Muscle of leg (tissue), 16 donors: ENCODE measurements around the gene OR11G2. TPM values are rescaled to one million over a fixed set of nuclear protein-coding genes. Genes with fewer than 3 reads are reported as not detected.
"Not testable (repeated sequence)": the region's sequence is repeated elsewhere in the genome, so short reads cannot be mapped to it uniquely, and the experiment has no call there.

ENCODE experiments used
- DNase-seq: peaks from one replicate; pipeline ENCODE4 v3.0.0; 2013
- H3K27ac ChIP-seq: one replicate; pipeline ENCODE4 v1.5.1; 2013; ENCODE audit warnings: mild to moderate bottlenecking, low read length, control low read depth
- H3K27me3 ChIP-seq: one replicate; pipeline ENCODE4 v1.6.1; 2013; ENCODE audit warnings: low read length; ENCODE audit not compliant: control insufficient read depth, insufficient read depth
- H3K36me3 ChIP-seq: one replicate; pipeline ENCODE4 v1.6.1; 2013; ENCODE audit warnings: low read length; ENCODE audit not compliant: control insufficient read depth, insufficient read depth
- H3K4me1 ChIP-seq: one replicate; pipeline ENCODE4 v1.6.1; 2013; ENCODE audit warnings: low read length; ENCODE audit not compliant: control insufficient read depth, insufficient read depth
- H3K4me3 ChIP-seq: one replicate; pipeline ENCODE4 v1.5.1; 2013; ENCODE audit warnings: low read length, control low read depth
- H3K9me3 ChIP-seq: replicated peaks from 2 replicates; pipeline ENCODE4 v1.6.1; 2013; ENCODE audit warnings: low read depth, low read length; ENCODE audit not compliant: control insufficient read depth
- WGBS: methylation state at CpG from one replicate; pipeline ENCODE4 v1.1.5; 2013; ENCODE audit warnings: missing lambda C conversion rate; ENCODE audit not compliant: insufficient coverage; 5-methylcytosine and 5-hydroxymethylcytosine counted together
- long read RNA-seq, 11 donors: transcript quantifications; one replicate each; lab custom pipeline, GENCODE V29; 2026
- polyA plus RNA-seq, 8 donors: library from polyadenylated mRNA; unstranded; fragments of 120-200 nt; gene quantifications; one replicate each; pipeline versions ENCODE4 v1.2.1 to v1.2.3, GENCODE V29; 2013; ENCODE audit warnings: inconsistent platforms in 1 of 8, low replicate concordance in 1 of 8; ENCODE audit not compliant: insufficient read length in 8 of 8, insufficient read depth in 1 of 8
- total RNA-seq: library from RNA; stranded (reverse); fragments of 120-200 nt; gene quantifications from one replicate; pipeline ENCODE4 v1.2.4, GENCODE V29; 2013

Gene OR11G2, protein sequence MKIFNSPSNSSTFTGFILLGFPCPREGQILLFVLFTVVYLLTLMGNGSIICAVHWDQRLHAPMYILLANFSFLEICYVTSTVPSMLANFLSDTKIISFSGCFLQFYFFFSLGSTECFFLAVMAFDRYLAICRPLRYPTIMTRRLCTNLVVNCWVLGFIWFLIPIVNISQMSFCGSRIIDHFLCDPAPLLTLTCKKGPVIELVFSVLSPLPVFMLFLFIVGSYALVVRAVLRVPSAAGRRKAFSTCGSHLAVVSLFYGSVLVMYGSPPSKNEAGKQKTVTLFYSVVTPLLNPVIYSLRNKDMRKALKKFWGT
- not detected for total RNA-seq
- polyA plus RNA-seq = not detected
- long read RNA-seq, donor 1 = 0 reads
- long read RNA-seq, donor 2 = 0 reads
- long read RNA-seq, donor 3 = 0 reads
- long read RNA-seq, donor 4, partial matches to known transcripts = 0 of 1 reads
- long read RNA-seq, donor 4, other reads (novel, unspliced or antisense) = 0 of 1 reads
- long read RNA-seq, donor 5 = 0 reads
- long read RNA-seq, donor 6 = 0 reads
- long read RNA-seq, donor 7 = 0 reads
- long read RNA-seq, donor 8 = 0 reads
- long read RNA-seq, donor 9 = 0 reads
- long read RNA-seq, donor 10 = 0 reads
- long read RNA-seq, donor 11 = 0 reads

DNA sequence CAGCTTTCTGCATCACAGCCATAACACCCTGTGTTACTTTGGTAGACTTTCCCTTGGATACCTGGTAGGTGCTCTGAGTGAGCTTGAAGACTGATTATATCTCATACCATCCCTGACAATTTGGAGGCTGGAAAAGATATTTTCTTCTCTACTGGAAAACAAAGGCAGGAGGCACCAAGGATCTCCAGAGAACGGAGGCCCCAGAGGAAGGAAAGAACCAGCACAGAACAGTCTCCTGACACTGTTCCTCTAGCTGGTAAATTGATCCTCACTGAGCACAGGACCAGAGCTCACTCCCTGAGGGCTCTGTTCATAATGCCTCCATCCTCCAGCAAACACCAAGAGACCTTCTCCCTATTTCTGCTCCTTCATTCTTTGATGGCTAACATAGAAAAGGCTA lies at the start of gene OR11G2:
TSS of gene OR11G2 (plus strand) at position 301 of the 400 bp plus-strand sequence. CDS start 6,542 bp downstream, outside the sequence.
- H3K4me1 ChIP-seq = no peaks in the 10 kb centered on the region
- H3K4me3 ChIP-seq = no peak within 1 kb of the TSS
- H3K9me3 ChIP-seq = peaks cover 26% of the 10 kb centered on the region
- no peaks in the 10 kb centered on the region for H3K36me3 ChIP-seq
- no peaks in the 10 kb centered on the region for H3K27me3 ChIP-seq
- DNase-seq = no peak
- H3K27ac ChIP-seq = no peak within 1 kb of the TSS
- WGBS = 57% methylated on average over 1 of the region's 1 CpG

DNA sequence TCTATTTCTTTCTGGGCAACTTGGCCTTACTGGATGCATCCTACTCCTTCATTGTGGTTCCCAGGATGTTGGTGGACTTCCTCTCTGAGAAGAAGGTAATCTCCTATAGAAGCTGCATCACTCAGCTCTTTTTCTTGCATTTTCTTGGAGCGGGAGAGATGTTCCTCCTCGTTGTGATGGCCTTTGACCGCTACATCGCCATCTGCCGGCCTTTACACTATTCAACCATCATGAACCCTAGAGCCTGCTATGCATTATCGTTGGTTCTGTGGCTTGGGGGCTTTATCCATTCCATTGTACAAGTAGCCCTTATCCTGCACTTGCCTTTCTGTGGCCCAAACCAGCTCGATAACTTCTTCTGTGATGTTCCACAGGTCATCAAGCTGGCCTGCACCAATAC lies 46.8 kb upstream of the OR11G2 start:
- no peak overlapping the region for H3K4me3 ChIP-seq
- no peak overlapping the region for H3K27ac ChIP-seq
- DNase-seq = no peak
- peaks cover 10% of the 10 kb centered on the region for H3K9me3 ChIP-seq
- no peaks in the 10 kb centered on the region for H3K36me3 ChIP-seq
- WGBS = 27% methylated on average over 5 of the region's 7 CpGs
- H3K4me1 ChIP-seq = no peaks in the 10 kb centered on the region
- no peaks in the 10 kb centered on the region for H3K27me3 ChIP-seq

DNA sequence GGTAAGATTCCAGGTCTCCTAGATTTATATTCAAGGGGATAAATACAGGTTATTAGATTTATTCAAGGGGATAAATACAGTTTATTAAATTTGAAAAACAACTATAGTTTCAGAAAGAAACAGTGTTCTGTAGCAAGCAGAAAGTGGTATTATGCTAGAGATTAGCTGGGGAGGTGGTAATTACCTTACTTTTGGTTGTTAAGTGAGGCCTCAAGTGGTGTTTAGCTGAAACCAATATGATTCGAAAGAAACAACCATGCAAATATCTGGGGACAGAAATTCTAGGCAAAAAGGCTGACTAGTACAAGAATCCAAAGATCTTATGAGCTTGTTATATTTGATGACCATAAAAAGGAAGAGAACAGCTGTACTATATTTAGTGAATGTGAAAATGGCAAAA lies 45.9 kb upstream of the OR11G2 start:
- Histone ChIP-seq H3K36me3 (no peaks in the 10 kb centered on the region), H3K27ac (no peak overlapping the region), H3K4me1 (no peaks in the 10 kb centered on the region), H3K27me3 (no peaks in the 10 kb centered on the region), H3K9me3 (peaks cover 15% of the 10 kb centered on the region), H3K4me3 (no peak overlapping the region)
- no CpG with 5 or more reads among the region's 1 CpG for WGBS
- no peak for DNase-seq

DNA sequence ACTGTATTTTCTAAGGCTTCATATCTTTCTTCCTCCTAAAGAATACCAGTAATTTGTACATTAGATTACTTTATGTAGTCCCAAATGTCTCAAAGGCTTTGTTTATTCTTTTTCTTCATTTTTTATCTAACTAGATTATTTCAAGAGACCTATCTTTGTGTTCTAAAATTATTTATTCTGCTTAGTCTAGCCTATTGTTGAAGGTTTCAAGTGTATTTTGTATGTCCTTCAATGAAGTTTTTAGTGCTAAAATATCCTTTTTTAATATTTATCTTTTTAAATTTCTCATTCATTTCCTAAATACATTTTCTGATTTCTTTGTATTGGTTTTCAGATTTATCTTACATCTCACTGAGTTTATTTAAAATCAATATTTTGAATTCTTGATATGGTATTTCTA lies 26.2 kb upstream of the OR11G2 start:
- DNase-seq = no peak
- Histone ChIP-seq H3K9me3 (peaks cover 19% of the 10 kb centered on the region), H3K36me3 (no peaks in the 10 kb centered on the region), H3K4me1 (no peaks in the 10 kb centered on the region), H3K27ac (no peak overlapping the region), H3K27me3 (no peaks in the 10 kb centered on the region), H3K4me3 (no peak overlapping the region)

DNA sequence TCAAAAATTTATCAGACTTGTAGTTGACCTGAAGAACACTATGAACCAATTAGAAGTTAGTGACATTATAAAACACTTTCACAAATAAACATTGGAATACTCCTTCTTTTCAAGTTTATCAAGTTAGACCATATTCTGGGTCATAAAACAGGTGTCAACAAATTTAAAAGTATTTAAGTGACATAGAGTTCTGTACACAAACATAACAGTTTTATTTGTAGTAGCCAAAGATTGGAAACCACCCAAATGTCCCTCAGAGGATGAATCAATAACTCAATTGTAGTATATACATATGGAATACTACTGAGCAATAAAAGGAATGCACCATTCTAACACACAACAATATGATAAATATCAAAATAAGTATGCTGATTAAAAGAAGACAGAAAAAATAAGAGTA lies 23.6 kb upstream of the OR11G2 start:
- no peak overlapping the region for H3K4me3 ChIP-seq
- H3K36me3 ChIP-seq = no peaks in the 10 kb centered on the region
- H3K27ac ChIP-seq = no peak overlapping the region
- DNase-seq = no peak
- no peaks in the 10 kb centered on the region for H3K4me1 ChIP-seq
- peaks cover 19% of the 10 kb centered on the region for H3K9me3 ChIP-seq
- no peaks in the 10 kb centered on the region for H3K27me3 ChIP-seq

DNA sequence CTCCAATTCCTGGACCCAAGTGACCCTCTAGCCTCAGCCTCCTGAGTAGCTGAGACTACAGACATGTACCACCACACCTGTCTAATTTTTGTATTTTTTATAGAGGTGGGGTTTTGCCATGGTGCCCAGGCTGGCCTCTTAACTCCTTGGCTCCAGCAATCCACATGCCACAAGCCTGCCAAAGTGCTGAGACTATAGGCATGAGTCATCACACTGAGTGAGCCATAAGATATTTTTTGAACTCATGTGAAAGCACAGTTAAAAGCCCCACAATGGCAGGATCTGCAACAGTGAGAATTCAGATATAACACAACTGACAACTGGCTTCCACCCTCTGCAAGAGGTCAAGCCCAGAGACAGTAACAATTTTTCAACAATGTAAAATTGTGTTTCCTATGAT lies 20.8 kb upstream of the OR11G2 start:
- not testable (repeated sequence) for H3K36me3 ChIP-seq, H3K4me3 ChIP-seq, H3K4me1 ChIP-seq, H3K27me3 ChIP-seq, DNase-seq, H3K27ac ChIP-seq
- H3K9me3 ChIP-seq = peaks cover 13% of the 10 kb centered on the region

DNA sequence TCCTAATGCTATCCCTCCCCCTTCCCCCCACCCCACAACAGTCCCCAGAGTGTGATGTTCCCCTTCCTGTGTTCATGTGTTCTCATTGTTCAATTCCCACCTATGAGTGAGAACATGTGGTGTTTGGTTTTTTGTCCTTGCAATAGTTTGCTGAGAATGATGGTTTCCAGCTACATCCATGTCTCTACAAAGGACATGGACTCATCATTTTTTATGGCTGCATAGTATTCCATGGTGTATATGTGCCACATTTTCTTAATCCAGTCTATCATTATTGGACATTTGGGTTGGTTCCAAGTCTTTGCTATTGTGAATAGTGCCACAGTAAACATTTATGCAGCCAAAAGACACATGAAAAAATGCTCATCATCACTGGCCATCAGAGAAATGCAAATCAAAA lies 16.5 kb upstream of the OR11G2 start:
- H3K9me3 ChIP-seq = peaks cover 13% of the 10 kb centered on the region
- not testable (repeated sequence) for H3K27ac ChIP-seq, H3K27me3 ChIP-seq, DNase-seq, H3K36me3 ChIP-seq, H3K4me3 ChIP-seq, H3K4me1 ChIP-seq

DNA sequence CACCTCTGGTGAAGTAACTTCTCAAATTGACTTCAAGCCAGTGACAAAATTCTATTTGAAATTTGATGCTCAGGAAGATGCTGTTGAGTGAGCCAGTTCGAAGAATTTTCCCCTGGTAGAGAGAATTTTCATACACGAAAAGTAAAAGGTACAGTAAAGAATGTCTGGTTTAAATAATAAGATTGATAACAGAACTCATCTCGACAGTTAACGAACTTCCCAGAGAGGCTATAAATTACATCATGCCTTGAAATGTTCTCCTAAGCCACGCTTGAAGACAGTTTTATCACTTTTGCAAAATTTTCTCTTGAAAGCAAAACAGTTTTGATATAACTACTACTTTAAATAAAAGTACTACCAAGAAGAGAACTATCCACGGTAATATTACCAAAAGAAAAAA lies 14.4 kb upstream of the OR11G2 start:
- Histone ChIP-seq H3K27me3 (no peaks in the 10 kb centered on the region), H3K27ac (no peak overlapping the region), H3K9me3 (peaks cover 18% of the 10 kb centered on the region), H3K36me3 (no peaks in the 10 kb centered on the region), H3K4me1 (no peaks in the 10 kb centered on the region), H3K4me3 (no peak overlapping the region)
- no CpG with 5 or more reads among the region's 6 CpGs for WGBS
- DNase-seq = no peak

DNA sequence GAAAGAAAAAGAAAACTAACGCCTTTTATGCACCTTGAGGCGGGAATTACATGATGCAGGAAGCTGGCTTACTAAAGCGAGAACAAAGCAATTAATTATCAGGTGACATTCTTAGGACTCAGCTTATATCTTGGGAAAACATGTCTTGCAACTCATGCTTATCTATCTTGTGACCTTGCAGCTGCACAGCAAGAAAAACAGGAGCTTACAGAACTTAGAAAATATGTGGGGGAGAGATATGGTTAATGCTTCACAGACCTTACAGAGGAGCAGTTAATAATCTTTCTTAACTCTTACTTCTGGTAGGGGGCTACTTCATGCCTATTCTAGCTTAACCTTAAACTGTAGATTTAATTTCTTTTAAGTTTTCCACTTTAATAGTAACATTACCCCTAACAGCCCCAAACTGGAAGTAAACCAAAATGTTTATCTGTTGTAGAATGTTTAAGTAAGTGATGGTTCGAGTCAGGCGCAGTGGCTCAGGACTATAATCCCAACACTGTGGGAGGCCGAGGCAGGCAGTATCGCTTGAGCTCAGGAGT lies 13.2 kb upstream of the OR11G2 start:
- no peaks in the 10 kb centered on the region for H3K27me3 ChIP-seq
- no peak overlapping the region for H3K4me3 ChIP-seq
- no peak overlapping the region for H3K27ac ChIP-seq
- WGBS = 71% methylated on average over 4 of the region's 7 CpGs
- no peaks in the 10 kb centered on the region for H3K4me1 ChIP-seq
- no peaks in the 10 kb centered on the region for H3K36me3 ChIP-seq
- peaks cover 20% of the 10 kb centered on the region for H3K9me3 ChIP-seq
- no peak for DNase-seq

DNA sequence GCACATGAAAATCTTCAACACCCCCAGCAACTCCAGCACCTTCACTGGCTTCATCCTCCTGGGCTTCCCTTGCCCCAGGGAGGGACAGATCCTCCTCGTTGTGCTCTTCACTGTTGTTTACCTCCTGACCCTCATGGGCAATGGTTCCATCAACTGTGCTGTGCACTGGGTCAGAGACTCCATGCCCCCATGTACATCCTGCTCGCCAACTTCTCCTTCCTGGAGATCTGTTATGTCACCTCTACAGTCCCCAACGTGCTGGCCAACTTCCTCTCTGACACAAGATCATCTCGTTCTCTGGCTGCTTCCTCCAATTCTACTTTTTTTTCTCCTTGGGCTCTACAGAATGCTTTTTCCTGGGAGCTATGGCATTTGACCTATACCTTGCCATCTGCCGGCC lies 11.5 kb upstream of the OR11G2 start:
- WGBS = 61% methylated on average over 5 of the region's 5 CpGs
- Histone ChIP-seq H3K36me3 (no peaks in the 10 kb centered on the region), H3K9me3 (peaks cover 23% of the 10 kb centered on the region), H3K27me3 (no peaks in the 10 kb centered on the region), H3K4me1 (no peaks in the 10 kb centered on the region), H3K4me3 (no peak overlapping the region), H3K27ac (no peak overlapping the region)
- no peak for DNase-seq
